Medulla oblongata (tissue), 1 donor: ENCODE results near the gene SLC22A14.
A peak's percentile ranks its signal among the peaks of the same experiment; 100 is the strongest.
"Not testable (repeated sequence)": the region's sequence is repeated elsewhere in the genome, so short reads cannot be mapped to it uniquely, and the experiment has no call there.

Experiments used
- DNase-seq: peaks from one replicate; pipeline ENCODE4 v3.0.0-alpha.2; 2015; ENCODE audit errors: extremely low spot score

The SLC22A14 gene, protein sequence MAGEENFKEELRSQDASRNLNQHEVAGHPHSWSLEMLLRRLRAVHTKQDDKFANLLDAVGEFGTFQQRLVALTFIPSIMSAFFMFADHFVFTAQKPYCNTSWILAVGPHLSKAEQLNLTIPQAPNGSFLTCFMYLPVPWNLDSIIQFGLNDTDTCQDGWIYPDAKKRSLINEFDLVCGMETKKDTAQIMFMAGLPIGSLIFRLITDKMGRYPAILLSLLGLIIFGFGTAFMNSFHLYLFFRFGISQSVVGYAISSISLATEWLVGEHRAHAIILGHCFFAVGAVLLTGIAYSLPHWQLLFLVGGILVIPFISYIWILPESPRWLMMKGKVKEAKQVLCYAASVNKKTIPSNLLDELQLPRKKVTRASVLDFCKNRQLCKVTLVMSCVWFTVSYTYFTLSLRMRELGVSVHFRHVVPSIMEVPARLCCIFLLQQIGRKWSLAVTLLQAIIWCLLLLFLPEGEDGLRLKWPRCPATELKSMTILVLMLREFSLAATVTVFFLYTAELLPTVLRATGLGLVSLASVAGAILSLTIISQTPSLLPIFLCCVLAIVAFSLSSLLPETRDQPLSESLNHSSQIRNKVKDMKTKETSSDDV

DNA sequence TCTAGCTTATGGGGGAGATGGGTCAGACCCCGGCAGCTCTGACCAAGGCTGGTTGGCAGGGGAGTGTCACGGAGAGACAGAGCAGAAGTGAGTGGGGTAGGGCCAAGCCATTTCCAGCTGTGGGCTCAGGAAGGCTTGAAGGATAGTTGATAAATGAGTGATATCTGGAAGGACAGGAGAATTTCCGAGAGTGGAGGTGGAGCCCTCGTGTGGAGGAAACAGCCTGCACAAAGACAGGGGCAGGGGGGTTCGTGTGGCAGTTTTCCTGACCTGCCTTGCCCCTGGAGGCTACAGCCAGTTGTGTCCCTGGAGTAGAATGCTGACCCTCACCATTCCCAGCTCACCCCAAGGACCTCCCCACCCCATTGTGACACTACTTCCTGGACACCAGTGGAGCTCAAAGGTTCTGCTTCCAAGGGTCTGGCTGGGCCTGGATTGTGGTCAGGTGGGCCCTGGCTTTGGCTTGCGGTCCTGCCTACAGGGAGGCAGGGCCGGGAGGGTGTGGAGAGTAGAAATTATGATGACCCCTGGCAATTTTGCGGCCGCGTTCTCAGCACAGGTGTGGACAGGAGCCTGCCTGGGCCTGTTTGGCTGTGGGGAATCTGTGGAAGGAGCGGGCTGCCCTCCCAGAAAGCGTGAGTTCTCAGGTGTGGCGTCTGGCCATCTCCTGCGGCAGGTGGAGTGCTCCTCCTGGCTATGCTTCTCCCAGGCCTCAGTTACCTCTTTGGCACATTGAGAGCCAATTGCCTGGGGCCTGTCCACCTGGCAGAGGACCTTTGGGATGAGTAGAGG lies at the start of gene SLC22A14:
Gene SLC22A14, plus strand, starts transcription at position 400 of the 792 bp plus-strand sequence. CDS start 23,733 bp downstream, outside the sequence.
- no peak for DNase-seq

DNA sequence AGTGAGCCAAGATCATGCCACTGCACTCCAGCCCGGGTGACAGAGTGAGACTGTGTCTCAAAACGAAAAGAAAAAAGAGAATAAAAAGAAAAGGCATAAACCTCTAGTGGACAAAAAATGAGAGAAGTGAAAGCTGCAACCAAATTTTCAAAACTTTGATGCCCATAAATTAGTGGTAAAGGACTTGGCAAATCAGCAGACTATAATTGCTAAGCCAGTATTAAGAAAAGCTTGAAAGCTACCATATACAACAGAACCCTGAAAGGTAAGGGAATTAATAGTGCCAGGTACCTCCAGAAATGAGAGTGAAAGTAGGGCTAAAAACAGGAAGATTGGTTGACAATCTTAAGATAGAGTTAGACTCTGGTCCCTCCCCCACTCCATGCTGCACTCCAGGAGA lies 49.4 kb upstream of the SLC22A14 start:
- no peak for DNase-seq

DNA sequence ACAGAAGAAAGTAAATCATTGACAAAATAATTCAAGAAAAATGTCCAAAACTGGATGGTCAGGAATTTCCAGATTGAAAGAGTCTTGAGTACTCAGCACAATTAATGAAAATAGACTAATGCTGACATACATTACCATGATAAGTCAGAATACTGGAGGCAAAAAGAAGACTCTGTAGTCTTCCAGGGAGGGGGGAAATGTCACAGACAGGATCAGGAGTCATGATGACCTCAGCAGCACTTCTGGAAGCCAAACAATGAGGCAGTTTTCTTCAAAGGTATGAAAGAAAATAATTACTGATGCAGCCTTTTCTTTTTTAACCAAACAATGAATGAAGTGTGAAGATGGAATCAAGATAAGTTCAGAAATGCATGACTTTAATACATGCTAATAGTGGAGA lies 46.6 kb upstream of the SLC22A14 start:
- DNase-seq, result no peak

DNA sequence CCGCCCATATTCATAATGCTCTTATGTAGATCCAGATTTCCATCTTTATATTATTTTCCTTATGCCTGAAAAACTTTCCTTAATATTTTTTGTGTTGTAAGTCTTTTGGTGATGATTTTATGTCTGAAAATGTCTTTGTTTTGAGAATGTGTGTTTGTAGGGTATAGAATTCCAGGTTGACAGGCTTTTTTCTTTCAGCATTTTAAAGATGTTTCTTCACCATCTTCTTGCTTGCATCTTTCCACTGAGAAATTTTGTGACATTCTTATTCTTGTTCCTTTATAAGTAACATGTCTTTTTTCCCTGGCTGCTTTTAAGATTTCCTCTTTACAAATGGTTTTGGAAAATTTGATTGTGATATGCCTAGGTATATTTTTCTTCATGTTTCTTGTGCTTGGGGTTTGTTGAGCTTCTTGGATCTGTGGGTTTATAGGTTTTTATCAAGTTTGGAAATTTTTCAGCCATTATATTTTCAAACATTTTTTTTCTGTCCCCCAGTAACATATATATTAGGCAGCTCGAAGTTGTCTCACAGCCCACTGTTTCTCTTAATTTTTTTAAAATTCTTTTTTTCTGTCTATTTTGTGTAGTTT lies 43.6 kb upstream of the SLC22A14 start:
- DNase-seq, result no peak

DNA sequence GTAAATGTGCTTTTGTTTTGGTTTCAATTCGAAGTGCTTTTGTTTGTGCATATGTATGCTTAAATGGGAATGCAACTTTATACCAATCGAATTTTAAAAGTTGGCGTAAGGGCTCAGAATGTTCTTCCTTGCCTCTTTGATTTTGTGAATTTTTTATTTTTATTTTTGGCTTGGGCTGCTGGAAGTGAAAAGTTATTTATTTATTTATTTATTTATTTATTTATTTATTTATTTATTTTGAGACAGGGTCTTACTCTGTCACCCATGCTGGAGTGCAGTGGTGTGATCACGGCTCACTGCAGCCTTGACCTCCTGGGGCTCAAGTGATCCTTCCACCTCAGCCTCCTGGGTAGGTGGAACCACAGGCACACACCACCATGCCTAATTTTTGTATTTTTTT lies 39.3 kb upstream of the SLC22A14 start:
- not testable (repeated sequence) for DNase-seq

DNA sequence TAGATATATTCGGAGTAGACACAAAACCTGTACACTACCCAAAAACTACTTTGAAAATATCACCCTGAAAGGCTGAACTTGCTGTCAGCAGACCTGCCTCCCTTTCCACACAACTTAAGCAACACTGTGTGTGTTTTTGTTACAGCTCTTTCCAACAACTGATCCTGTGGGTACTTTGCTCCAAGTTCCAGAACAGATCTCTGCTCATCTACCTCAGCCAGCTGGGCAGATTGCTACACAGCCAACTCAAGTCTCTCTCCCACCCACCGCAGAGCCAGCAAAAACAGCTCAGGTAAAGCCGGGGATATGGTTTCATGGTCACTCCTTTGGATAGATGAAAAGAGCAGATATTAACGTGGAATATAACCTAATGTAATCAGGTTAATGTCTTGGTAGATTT lies 36.2 kb upstream of the SLC22A14 start:
- DNase-seq, result no peak

DNA sequence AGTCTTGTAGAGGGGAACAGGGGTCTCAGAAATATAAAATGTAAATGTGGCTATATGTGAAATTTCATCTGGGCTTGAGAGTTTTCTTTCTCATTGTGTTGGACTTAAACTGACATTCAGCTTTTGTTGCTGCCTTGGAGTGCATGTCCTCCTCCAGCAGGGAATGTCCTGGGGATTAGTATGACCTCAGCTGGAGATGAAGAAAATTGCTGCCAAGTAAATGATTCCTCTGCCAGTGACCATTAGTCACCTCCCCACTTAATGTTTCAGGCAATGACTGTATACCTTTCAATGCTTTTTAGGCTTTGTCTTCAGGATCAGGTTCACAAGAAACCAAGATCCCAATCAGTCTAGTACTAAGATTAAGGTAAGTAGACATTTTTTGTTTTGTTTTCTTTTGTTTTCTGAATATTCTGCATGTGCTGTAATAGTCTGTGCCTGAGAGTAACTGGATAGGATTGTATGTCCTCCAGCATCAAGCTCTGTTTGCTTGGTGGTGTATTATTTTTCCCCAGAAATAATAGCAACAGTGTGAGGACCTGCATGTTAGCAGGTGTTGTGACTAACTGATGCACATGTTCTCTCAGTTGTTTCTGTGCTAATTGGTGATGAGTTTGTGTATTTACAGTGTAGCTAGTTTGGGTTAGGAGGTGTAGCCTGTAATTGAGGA lies 34.6 kb upstream of the SLC22A14 start:
- peak; percentile 64 for DNase-seq

DNA sequence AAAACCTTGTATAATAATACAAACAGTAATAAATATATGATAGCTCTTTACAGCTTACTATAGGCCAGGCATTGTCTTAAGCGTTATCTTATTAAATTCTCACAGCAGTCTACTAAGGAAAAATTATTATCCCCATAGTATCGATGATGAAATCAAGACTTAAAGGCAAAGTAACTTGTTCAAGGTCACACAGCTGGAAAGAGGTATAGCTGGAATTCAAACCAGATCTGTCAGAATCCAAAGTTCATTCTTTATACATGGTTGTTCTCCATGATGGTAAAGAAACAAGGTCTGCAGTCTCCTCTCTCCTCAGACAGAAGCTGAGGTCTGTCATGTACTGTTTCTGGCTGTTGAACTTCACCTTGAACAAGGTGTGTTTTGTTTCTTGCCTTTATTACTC lies 31.9 kb upstream of the SLC22A14 start:
- no peak for DNase-seq

DNA sequence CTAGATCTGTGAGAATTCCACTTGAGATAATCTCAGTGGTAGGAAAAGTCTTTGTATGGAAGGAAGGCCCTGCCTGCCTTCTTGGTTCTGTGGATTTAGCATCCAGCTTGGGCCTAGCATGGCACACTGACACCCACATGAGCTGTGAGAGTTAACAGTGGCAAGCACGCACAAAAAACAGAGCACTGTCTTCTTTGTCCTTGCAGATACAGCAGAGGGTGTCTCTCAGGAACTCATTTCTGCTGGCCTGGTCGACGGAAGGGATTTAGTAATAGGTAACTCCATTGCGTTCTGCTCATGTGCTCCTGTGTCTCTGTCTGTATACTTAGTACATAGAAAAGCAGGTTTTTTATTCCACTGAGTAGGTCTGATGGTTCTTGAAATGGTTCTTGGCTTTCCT lies 30.9 kb upstream of the SLC22A14 start:
- DNase-seq, result no peak

DNA sequence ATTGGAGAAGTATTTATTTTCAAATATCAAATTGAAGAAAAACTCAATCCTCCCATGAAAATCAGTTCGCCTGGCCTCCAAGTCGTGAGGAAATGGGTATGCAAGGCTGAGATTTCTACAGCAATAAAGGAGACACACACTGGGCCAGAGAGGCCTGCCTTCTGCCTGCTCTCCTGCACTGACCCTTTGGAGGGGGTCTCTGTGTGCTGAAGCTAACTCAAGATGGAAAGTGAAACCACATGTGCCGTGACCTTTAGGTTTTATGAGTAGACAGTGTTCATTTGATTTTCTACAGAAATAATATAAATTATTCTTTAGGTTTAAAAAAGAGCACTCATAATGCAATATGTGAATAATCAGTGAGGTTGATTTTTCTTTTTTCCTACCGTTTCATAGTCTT lies 28.4 kb upstream of the SLC22A14 start:
- no peak for DNase-seq

DNA sequence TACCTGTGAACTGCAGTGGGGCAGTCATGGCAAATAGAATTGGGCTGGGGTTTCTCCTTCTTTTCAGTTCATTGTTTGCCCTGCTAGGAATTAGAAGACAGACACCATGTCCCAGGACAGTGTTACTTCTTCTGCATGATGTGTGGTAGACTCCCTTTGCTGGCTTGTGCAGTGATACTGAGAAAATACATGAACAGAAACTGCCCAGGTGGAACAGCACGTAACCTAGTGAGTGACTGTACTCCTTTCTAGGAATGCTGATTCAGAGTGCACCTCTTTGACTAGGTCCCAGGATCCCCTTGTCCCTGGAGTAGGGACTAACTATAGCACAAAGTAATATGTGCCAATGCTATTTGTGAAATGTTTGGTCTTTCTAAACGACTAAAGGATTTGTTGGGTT lies 27.2 kb upstream of the SLC22A14 start:
- no peak for DNase-seq

DNA sequence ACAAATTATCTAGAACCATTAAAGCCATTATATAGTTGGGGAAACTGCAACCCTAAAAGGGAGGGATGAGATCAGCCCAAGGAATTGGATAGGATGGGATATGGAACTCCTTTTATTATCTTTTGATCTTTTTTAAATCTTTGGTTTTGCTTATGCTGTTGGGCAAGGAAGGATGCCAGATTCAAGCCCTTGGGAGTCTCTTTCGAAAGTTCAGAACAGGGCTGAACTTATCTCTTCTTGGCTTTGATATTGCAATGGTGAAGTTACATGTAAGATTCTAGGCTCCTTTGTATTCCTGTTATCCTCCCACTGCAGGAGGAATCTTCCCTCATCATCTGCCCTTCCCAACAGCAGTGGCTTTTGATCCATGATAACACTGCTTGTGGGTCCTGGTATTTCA lies 26.5 kb upstream of the SLC22A14 start:
- no peak for DNase-seq

DNA sequence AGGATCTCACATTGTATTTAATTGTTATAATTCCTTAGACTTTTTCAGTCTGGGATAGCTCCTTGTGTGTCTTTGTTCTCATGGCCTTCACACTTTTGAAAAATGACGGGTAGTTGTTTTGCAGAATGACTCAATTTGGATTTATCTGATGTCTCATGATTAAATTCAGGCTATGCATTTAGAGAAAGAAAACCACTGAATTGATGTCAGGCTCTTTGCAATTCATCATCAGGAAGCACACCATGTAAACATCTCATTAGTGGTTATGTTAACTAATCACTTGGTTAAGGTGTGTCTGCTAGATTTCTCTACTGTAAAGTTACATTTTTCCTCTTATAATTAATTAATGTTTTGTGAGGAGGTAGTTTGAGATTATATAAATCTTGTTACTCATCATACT lies 24.5 kb upstream of the SLC22A14 start:
- DNase-seq, result no peak

DNA sequence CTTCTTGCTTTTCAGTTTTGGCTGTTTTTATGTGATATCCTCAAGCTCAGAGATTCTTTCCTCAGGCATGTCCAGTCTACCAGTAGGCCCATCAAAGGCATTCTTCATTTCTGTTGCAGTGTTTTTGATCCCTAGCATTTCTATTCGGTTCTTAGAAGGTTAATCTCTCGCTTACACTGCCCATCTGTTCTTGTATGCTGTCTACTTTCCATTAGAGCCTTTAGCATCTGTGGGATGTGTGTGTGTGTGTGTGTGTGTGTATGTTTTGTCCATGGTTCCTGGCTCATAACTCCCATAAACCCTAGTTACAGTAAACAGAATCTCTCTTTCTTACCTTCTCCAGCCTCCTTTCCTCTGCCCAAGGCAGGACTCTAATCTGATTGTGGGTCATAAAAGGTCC lies 21.6 kb upstream of the SLC22A14 start:
- no peak for DNase-seq

DNA sequence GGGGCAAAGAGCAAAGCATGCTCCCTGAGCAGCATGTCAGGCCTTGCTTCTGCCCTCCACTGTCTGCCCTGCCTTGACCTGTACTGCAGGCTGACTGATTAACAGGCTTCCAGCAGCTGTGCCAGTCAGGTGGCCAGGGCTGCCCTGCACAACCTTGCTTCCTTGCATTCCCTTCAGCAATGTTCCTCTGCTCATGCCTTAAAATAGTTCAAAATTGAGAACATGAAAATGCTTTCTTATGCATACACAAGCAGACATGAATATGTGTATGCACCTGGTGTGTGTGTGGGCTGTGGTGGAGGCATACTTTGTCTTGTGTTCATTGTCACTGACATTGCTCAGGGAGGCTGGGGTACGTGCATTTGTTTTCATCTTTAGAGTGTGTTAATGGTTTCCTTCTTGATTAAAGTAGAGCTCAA lies 17.7 kb upstream of the SLC22A14 start:
- DNase-seq, result no peak

DNA sequence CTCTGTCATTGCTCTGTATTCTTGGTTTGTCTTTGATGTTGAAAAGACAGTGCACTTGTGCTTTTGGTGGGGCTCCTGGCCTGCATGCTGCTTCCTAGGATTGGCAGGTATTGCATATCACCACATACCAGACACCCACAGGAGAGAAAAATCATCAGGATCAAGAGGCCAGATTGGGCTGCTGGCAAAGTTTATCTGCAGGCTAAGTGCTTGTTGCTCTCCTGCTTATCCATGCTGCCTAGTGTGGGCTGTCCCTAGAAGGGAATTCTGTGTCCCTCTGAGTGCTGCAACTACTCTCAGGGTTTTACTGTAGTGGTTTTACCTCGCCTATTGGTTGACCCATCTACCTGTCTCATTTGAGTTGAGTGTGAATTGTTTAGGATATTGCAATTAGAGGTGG lies 17.3 kb upstream of the SLC22A14 start:
- DNase-seq, result no peak

DNA sequence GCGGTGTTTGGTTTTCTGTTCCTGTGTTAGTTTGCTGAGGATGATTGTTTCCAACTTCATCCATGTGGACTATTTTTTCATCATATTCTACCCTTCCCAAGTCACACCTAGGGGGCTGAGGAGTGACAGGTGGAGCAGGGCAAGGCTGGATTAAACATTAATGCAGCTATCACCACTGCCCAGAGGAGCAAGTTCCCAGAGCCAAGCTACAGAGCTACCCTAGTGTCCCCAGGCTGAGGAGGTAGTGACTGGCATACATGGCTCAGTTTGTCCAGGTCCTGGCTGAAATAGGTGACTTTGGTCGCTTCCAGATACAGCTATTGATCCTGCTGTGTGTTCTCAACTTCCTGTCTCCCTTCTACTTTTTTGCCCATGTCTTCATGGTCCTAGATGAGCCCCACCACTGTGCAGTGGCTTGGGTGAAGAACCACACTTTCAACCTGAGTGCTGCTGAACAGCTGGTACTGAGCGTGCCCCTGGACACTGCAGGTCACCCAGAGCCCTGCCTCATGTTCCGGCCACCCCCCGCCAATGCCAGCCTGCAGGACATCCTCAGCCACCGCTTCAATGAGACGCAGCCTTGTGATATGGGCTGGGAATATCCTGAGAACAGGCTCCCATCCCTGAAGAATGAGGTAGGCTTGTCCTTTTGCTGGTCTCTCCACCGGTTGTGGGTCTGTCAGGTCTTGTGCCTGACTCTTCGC lies 16.3 kb upstream of the SLC22A14 start, which contains the start of gene SLC22A13:
Gene SLC22A13, plus strand, starts transcription at position 209 of the 704 bp plus-strand sequence. Its CDS starts 49 bp downstream, at position 258.
- no peak for DNase-seq

DNA sequence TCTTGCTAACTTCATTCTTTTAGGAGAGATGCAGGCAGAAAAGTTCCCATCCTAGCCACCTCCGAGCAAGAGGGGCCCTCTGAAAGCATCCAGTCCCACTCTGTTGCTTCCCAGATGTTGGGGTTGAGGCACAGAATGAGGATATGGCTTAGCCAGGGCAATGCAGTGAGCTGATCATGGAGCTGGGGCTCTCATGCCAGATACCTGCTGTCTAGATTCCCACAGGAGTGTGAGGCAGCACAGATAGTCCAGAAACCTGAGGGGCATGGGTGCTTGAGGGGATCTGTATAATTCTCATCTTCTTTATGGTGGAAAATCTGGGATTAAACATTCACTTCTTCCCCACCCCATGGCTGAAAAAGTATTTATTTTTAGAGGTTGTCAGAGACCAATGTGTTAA lies 15.3 kb upstream of the SLC22A14 start:
- DNase-seq, result no peak

DNA sequence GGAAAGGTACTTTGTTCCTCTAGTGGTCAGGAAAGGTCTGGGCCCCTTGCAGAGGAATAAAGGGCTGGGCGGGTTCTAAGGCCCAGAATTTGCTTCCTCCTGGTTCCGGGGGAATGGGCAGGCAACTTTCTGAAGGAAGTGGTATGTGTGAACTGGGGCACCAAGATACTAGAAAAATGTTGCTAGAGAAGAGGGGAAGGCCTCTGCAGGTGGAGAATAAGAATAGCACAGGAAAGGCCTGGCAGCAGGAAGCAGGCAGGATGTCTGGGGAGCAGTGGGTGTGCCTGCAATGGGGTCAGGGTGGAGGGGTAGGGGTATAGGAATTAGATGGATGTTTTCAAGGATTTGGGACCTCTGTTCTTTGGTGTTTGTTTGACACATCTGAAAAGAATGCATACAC lies 14.4 kb upstream of the SLC22A14 start:
- no peak for DNase-seq

DNA sequence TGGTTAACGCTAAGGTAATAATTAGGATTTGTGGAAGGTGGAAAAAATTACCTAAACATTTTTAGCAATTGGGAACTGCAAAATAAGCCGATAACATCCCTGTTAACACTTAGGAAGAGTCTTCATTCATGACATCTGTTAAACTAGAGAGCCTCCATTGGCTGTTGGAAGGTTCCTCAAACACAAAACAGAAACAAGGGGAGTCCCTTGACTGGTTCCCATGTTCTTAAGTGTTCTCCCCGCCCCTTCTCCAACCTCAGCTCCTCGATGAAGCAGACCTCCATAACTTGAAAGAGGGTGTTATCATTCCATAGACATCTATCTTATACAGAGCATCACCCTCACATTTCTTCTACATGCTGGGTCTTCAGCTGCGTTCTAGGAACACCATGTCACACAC lies 14.0 kb upstream of the SLC22A14 start:
- peak; percentile 5 for DNase-seq

DNA sequence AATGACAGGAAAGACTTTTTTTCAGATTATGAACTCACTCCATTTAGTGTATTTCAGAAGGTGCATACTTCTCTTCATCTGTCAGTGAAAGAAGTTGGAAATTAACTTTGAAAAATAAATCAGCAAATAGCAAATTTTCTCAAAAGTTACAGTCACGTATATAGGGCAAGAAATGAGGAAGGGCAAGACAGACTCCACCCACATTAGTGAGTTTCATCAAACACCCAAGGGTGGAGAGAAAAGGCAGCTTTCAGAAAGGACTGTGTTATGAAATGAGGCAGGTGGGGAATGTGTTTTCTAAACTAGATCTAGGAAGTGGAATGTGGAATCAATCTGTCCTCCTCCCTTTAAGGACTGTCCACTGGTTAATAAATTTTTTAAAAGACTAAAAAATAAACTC lies 13.6 kb upstream of the SLC22A14 start:
- peak; percentile 7 for DNase-seq
